T-helper 17 cell (primary cell): ENCODE results near the gene DEPDC4. TPM values are rescaled to one million over a fixed set of nuclear protein-coding genes. Genes with fewer than 3 reads are reported as not detected.

Source experiments
- ATAC-seq: fragments of 150-1000 bp; cut with Tn5 transposase; 2 replicates; pipeline ENCODE4 v1.10.0; 2021; ENCODE audit warnings: mild to moderate bottlenecking, moderate library complexity
- DNase-seq, 3 donors: peaks; one replicate each; pipeline versions ENCODE4 v3.0.0 to v3.0.0-alpha.2; 2020 to 2021
- H3K9me3 ChIP-seq: one replicate; pipeline ENCODE4 v1.7.0; 2013; ENCODE audit warnings: low read length, mild to moderate bottlenecking; ENCODE audit not compliant: control insufficient read depth, poor library complexity, severe bottlenecking
- H3K27ac Mint-ChIP-seq: one replicate; pipeline ENCODE4 v1.8.0; 2022; ENCODE audit warnings: mild to moderate bottlenecking, moderate library complexity, mixed read lengths
- H3K27me3 Mint-ChIP-seq: one replicate; pipeline ENCODE4 v1.8.0; 2022; ENCODE audit warnings: mixed read lengths
- H3K36me3 Mint-ChIP-seq: one replicate; pipeline ENCODE4 v1.8.0; 2022; ENCODE audit warnings: low read depth, mixed read lengths
- H3K4me1 Mint-ChIP-seq: one replicate; pipeline ENCODE4 v1.8.0; 2022; ENCODE audit warnings: mild to moderate bottlenecking, mixed read lengths
- H3K4me3 Mint-ChIP-seq: one replicate; pipeline ENCODE4 v1.8.0; 2022; ENCODE audit warnings: mild to moderate bottlenecking, moderate library complexity, mixed read lengths
- total RNA-seq, 4 donors: library from RNA in 2 of 4; stranded (reverse) in 2 of 4; gene quantifications; one replicate each; pipeline ENCODE4 v1.2.3 and lab custom pipeline; 2022 to 2026

DEPDC4 gene
- total RNA-seq, 2 donors from 2014 or later: not detected

- H3K36me3 Mint-ChIP-seq: peaks cover 7% of the 10 kb centered on the region
- DNase-seq (no peak), ATAC-seq (no peak)
- peaks cover 27% of the 10 kb centered on the region for H3K4me1 Mint-ChIP-seq
- H3K4me3 Mint-ChIP-seq: no peak overlapping the region
- no peak overlapping the region for H3K27ac Mint-ChIP-seq
- no peaks in the 10 kb centered on the region for H3K27me3 Mint-ChIP-seq
- no peaks in the 10 kb centered on the region for H3K9me3 ChIP-seq
These were observed 69.4 kb downstream of the DEPDC4 start for GRCh38 chr12:100197486-100197885.

DNA sequence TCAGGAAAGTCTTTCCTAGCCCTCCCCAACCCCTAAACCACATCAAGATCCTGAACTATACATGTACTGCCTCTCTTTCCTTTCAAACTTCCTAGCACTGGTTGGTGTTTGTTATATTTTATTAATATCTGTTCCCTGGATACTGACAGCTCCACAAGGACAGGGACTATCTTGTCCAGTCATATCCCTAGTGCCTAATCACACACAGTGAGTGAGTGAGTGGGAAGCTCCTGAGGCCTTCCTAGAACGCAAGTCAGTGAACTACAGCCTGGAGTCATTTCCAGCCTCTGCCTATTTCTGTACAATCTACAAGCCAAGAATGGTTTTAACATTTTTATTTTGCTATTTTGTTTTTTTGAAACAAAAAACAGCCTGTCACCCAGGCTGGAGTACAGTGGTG is 73.8 kb downstream of the DEPDC4 start:
- Mint-ChIP-seq H3K27me3 (no peaks in the 10 kb centered on the region), H3K27ac (no peak overlapping the region), H3K36me3 (peaks cover 7% of the 10 kb centered on the region), H3K4me1 (peaks cover 15% of the 10 kb centered on the region), H3K4me3 (no peak overlapping the region)
- H3K9me3 ChIP-seq: no peaks in the 10 kb centered on the region
- ATAC-seq (no peak), DNase-seq (no peak)

Other genes starting within 250 kb of the DEPDC4 start
- gene BLTP3B, start 124.2 kb downstream of the DEPDC4 start, total RNA-seq: 10 to 100 TPM; 22.6 to 30.9 TPM
- 10 to 100 TPM; 23.4 to 24.9 TPM for gene ACTR6, start 66.3 kb downstream of the DEPDC4 start, total RNA-seq
- 10 to 100 TPM; 30.2 to 40.9 TPM for gene SCYL2, start 98 bp upstream of the DEPDC4 start, total RNA-seq
- gene SLC17A8, start 90.0 kb upstream of the DEPDC4 start, total RNA-seq: not detected
- not detected for gene NR1H4, start 206.8 kb upstream of the DEPDC4 start, total RNA-seq